Measurements from ENCODE around the gene ANXA11. TPM values are rescaled to one million over a fixed set of nuclear protein-coding genes. Genes with fewer than 3 reads are reported as not detected.
"Not testable (repeated sequence)": the region's sequence is repeated elsewhere in the genome, so short reads cannot be mapped to it uniquely, and the experiment has no call there.

ANXA11 gene
- total RNA-seq, 2 donors from 2014 or later, result 271 to 353 TPM

GRCh38 chr10:80150172-80150571, 55.2 kb downstream of the ANXA11 start:
- Histone ChIP-seq H3K9me3 (no peaks in the 10 kb centered on the region), H3K9ac (ENCODE audit: low read depth in 2 of 2, low read length in 2 of 2) (no peak overlapping the region), H3K4me3 (no peak overlapping the region), H3K4me1 (no peaks in the 10 kb centered on the region), H3K27me3 (no peaks in the 10 kb centered on the region), H3K27ac (peak overlapping the region; percentile 23), H3K36me3 (peaks cover 7% of the 10 kb centered on the region)
- DNase-seq, result no peak
- no peak for TF ChIP-seq CTCF (IDR thresholded peaks at IDR 0.05)
- intact Hi-C loops (cut with DNase I), result no loop called here

GRCh38 chr10:80149123-80149522, 56.2 kb downstream of the ANXA11 start:
- Histone ChIP-seq H3K9ac (ENCODE audit: low read depth in 2 of 2, low read length in 2 of 2) (no peak overlapping the region), H3K27me3 (no peaks in the 10 kb centered on the region), H3K9me3 (no peaks in the 10 kb centered on the region), H3K4me1 (peaks cover 10% of the 10 kb centered on the region), H3K27ac (no peak overlapping the region), H3K36me3 (peaks cover 5% of the 10 kb centered on the region), H3K4me3 (no peak overlapping the region)
- TF ChIP-seq CTCF (IDR thresholded peaks at IDR 0.05), result no peak
- DNase-seq, result no peak
- intact Hi-C loops (cut with DNase I), result loop anchor here (5.0 kb wide), 1 partner anchor 68 kb away; no protein-coding TSS in a partner anchor

- Histone ChIP-seq H3K4me3 (no peak overlapping the region), H3K4me1 (peaks cover 12% of the 10 kb centered on the region), H3K27me3 (no peaks in the 10 kb centered on the region), H3K9me3 (no peaks in the 10 kb centered on the region), H3K36me3 (no peaks in the 10 kb centered on the region), H3K27ac (no peak overlapping the region), H3K9ac (ENCODE audit: low read depth in 2 of 2, low read length in 2 of 2) (no peak overlapping the region)
- peak; percentile 16 for DNase-seq
- intact Hi-C loops (cut with DNase I), result loop anchor here (5.0 kb wide), 1 partner anchor 69 kb away; no protein-coding TSS in a partner anchor
- TF ChIP-seq CTCF (IDR thresholded peaks at IDR 0.05), result no peak
Observed at GRCh38 chr10:80148166-80148805, 57.1 kb downstream of the ANXA11 start.

- Histone ChIP-seq H3K27me3 (no peaks in the 10 kb centered on the region), H3K27ac (no peak overlapping the region), H3K36me3 (no peaks in the 10 kb centered on the region), H3K9ac (ENCODE audit: low read depth in 2 of 2, low read length in 2 of 2) (no peak overlapping the region), H3K4me1 (peaks cover 12% of the 10 kb centered on the region), H3K4me3 (no peak overlapping the region), H3K9me3 (no peaks in the 10 kb centered on the region)
- intact Hi-C loops (cut with DNase I), result loop anchor here (5.0 kb wide), 1 partner anchor 70 kb away; no protein-coding TSS in a partner anchor
- TF ChIP-seq CTCF (IDR thresholded peaks at IDR 0.05), result no peak
- DNase-seq, result no peak
Observed at GRCh38 chr10:80146918-80147317, 58.4 kb downstream of the ANXA11 start.

- intact Hi-C loops (cut with DNase I), result loop anchor here (5.0 kb wide), 1 partner anchor 72 kb away; no protein-coding TSS in a partner anchor
- not testable (repeated sequence) for H3K36me3 ChIP-seq; H3K9ac ChIP-seq (ENCODE audit: low read depth in 2 of 2, low read length in 2 of 2); H3K27ac ChIP-seq; H3K27me3 ChIP-seq; H3K4me3 ChIP-seq; H3K9me3 ChIP-seq
- peak; percentile 19 for DNase-seq
- peaks cover 12% of the 10 kb centered on the region for H3K4me1 ChIP-seq
Observed at GRCh38 chr10:80145406-80146308, 59.7 kb downstream of the ANXA11 start.

Measured in colonic mucosa (tissue), 4 donors.